Adrenal gland (tissue), 5 donors: Measurements from ENCODE around the gene UNC5A.

Experiments
- POLR2A ChIP-seq, 2 donors: fragments of 450-650 bp; IDR thresholded peaks; one replicate each; pipeline ENCODE4 v1.6.1; 2017; ENCODE audit warnings: antibody characterized with exemption in 2 of 2, mild to moderate bottlenecking in 2 of 2, moderate library complexity in 1 of 2
- TF ChIP-seq, protein P1 (sequence below), 6 experiments: fragments of 450-650 bp in 4 of 6; fragments of 200-600 bp in 2 of 6; sonication (generic) in 1 of 6; IDR thresholded peaks; 1 replicate in 5 of 6; 2 replicates in 1 of 6; pipeline versions ENCODE4 v1.5.1 to v1.8.0; 2016 to 2021; ENCODE audit warnings: antibody characterized with exemption in 6 of 6, mild to moderate bottlenecking in 2 of 6, moderate library complexity in 1 of 6
- donor health status: DM: no; HTN: no; CAD: no.

GRCh38 chr5:176832162-176832561 lies 21.8 kb downstream of the UNC5A start:
- TF ChIP-seq POLR2A (IDR thresholded peaks at IDR 0.05), result no peak
- TF ChIP-seq, protein P1, sequence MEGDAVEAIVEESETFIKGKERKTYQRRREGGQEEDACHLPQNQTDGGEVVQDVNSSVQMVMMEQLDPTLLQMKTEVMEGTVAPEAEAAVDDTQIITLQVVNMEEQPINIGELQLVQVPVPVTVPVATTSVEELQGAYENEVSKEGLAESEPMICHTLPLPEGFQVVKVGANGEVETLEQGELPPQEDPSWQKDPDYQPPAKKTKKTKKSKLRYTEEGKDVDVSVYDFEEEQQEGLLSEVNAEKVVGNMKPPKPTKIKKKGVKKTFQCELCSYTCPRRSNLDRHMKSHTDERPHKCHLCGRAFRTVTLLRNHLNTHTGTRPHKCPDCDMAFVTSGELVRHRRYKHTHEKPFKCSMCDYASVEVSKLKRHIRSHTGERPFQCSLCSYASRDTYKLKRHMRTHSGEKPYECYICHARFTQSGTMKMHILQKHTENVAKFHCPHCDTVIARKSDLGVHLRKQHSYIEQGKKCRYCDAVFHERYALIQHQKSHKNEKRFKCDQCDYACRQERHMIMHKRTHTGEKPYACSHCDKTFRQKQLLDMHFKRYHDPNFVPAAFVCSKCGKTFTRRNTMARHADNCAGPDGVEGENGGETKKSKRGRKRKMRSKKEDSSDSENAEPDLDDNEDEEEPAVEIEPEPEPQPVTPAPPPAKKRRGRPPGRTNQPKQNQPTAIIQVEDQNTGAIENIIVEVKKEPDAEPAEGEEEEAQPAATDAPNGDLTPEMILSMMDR (IDR thresholded peaks at IDR 0.05), result no peak
